Activated CD8-positive, alpha-beta memory T cell treated with anti-CD3 and anti-CD28 coated beads, Interleukin-2, amount 50 U/mL, for 1 hour (primary cell): ENCODE results near the gene STX16.

Experiments used
- DNase-seq: peaks from one replicate; pipeline ENCODE4 v3.0.0-alpha.2; 2020; ENCODE audit errors: extremely low read depth

STX16 gene

DNA sequence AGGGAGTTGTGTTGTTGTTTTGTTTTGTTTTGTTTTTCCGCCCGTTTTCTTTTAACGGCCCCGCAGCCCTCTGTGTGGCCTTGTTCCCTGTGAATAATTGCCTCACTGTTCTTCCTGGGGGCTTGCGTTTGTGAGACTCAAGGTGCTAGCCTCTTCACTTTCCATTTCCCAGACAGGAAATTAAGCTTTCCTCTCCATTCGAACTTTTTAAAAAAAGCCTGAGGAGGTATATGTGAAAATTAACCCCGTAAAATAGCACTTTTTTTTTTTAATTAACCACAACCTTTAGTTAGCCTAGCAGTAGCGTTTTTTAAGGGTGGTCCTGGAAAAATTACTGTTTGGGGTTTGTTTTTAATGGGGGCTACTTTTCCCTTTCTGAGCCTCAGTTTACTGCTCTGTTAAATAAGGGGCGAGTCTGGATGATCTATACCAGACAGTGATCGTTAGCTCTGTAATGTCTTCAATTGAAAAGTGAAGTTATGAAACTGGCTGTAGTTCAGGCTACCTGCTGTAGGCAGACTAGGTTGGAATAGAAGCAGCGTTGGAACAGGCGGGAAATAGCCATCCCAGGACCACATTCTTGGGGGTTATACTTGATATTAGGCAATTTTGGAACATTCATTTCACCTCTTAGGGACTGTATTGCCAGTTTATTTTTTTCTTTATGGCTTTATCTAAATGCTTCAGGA, 1.7 kb downstream of the STX16 start:
- DNase-seq = no peak

DNA sequence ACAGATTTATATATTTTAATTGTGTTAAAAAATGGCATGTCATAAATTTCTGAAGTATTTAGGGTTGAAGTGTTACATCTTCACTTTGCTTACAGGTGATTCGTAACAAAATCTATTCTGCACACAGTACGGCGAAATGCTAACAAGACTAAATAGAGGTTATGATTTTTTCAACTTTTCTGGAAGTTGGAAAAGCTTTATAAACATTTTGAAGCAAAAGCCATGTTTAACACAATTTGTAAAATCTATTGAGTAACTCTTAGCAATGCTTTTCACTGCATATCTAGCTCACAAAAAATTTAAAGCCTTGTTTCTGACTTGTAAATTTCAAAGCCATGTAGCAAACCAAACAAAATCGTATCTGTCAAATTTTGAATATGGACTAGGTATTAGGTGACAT, 3.3 kb downstream of the STX16 start:
- DNase-seq = no peak

DNA sequence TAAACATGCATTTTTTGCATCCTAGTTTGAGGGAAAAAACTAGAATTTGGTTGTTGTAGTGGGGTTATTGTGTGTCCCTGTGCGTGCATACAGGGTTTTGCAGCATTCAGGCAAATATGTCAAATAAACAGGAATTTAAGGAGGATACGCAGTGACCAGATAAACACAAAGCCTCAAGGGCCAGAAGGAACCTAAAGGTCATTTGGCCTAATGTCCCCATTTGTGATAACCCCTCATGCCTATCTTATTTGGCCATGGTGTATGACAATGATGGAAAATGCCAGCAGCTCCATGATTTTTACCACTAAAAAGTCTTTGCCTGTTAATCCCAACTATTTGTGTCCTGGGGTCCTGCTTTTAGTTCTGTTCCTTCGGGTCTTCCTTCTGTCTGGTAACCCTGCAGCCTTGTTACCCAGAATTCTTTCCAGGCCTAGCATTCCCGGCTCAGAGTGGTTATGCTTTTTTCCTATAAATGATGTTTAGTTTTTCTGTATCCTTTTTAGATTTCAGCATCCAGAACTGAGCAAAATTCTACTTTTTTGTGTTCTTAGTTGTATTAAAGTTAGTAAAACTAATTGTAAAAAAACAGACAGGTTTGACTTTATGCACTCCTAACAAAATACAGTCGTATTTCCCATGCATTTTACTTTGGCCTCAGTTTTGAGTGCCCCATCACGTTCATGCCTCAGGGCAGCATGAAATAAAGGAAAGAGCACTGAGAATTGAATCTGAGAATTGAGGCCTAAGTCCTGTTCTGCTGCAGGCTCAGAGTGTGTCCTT, 4.4 kb downstream of the STX16 start:
- no peak for DNase-seq

DNA sequence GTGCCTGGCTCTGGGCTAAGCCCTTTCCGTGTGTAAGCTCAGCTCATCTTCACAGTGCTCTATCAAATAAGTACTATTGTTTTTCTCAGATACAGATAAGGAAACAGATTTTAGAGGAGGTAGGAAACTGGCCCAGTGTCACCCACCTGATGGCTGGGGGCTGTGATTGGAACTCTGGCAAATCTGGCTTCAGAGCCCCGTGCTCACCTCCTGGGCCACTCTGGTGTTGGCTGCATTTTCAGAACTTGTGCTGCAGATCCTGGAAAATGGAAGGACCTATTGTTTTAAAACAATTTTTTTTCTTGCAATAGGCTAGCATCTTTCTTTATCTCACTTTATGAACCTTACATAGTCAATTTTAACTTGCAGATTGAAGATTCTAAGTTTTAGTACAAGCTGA, 5.7 kb downstream of the STX16 start:
- DNase-seq = no peak

DNA sequence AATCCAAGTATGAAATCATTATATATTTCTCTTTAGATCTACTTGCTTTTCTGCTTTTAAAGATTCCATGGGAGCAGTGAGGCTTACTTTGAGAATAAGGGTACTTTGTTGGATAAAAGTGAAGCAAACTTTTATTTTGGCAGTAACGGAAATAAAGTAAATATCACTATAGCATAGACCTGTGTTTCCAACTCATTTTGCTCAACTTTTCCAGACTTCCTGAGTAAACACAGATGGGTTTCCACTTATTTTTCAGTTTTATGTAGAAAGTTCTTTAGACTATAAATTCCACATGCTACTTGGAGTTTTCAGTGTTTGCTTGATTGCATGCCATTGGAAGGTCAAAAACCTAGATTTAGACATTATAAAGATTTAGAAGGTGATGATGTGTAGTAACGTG, 6.2 kb downstream of the STX16 start:
- DNase-seq = no peak

DNA sequence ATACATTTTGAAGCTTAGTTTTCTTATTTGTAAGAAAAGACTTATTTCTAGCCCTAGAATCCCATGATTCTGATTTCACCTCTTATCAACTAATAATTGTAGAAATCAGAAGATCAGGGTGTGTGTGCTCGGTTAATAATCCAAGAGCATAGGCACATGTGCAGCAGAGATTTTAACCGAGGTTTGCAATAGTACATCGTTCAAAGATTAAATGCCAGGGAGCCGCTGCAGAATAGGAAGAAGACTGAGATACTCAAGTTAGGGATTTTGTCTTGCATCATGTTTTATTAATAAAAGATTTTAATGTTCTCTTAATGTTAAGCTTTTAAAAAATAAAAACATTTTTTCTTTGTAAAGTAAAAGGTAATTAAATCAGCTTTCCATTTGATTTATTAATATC, 6.9 kb downstream of the STX16 start:
- no peak for DNase-seq

DNA sequence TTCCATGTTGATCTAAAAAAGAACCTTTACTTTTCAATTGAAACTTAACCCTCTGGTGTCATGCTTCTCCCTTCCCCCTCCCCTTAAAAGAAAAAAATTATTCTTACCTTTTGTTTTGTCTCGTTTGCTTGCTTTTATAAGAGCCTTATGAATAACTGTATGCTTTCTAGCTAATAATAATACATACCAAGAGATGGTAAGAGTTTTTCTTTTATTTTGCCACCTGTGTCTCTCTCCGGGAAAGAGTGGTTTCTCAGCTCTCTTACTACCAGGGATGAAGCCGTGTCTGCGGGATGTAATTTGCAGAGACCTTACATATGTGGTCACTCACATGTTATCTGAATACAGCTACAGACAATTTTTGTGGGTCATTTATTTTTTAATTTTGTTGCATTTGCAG, 7.7 kb downstream of the STX16 start:
- DNase-seq = no peak

DNA sequence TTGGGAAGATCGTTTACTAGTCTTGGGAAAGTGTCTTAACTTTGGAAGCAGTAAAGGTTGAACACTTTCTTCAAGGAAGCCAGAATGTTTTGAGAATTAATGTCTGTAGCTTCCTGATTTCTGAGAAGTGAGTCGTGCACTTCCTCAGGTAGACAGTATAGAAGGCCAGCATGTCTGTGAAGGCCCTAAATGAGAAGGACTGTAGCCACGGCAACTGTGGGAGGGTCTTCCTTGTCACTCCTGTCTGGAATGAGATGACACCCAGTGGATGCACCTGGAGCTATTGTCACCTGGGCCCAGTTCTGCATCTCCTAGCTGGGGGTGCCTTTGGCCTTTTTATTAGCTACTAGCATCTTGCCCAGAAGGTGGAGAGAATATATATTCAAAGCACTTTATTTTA, 8.8 kb downstream of the STX16 start:
- no peak for DNase-seq

DNA sequence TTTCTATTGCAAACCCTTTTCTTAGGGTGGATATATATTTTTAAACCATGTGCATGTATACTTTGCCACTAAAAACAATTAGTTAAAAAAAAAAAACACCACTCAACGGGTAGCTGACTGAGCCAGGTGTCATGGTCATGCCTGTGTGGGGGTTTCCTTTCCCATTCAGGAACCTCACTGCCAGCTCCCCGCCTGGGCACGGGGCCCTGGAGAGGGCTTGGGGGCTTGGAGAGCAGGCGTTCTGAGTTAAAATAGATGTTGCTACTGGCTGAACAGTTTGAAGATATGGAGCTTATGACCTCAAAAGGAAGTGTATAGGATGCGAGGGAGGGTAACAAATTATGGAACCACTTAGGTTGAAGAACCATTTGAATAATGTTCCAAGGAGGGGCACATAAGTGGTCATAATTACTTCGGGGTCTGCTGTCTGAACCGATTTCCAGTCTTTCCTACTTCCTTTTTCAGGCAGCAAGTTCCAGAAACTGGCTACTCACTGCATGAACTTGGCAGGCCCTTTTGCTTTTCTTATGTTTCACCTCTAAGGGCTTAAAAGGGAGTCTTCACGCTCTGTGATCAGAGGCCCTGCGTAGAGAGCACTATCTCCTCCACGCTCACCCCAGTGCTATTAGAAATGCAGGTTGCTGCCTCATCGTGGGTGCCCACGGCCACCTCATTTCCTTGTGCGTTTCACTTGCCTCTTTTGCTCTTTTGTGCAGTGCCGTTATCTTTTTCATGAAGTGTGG, 9.9 kb downstream of the STX16 start:
- DNase-seq = no peak

DNA sequence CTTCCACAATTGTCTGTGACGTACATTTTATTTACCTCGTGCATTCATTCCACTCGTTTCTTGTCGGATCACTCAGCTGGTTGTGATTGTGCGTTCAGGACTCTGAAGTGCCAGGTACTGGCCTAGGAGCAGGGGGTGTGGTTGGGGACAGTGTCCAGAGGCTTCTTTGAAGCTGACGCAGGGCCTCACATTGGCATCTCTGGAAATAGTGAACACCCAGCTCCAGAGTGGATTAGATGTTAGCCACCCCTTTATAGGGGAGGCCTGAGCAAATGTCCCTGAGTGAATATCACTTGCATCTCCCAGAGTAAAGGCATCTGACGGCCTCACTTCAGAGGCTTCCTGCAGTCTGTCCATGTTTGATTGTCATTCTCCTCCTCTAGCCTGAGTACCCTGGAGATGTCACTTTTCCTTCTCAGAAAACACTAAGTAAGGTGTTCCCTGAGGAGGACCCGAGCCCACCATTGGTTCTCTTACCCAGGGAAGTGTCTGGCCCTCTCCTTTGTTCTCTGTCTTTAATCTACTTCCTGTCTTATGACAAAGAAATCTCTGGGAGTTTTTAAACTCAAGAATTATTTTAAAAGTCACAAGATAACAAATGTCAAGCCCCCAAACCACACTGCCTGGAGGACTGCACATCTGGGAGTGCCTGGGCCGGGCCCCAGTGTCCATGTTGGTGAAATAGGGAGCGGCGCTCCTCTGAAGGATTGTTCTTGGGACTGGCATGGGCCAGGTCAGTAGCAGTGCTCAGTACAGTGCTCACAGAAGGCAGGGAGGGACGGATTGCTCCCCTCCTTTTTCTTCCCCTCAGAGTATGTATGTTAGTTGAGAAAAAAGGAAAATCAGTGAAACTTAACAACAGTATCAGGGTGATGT, 10.8 kb downstream of the STX16 start:
- no peak for DNase-seq

DNA sequence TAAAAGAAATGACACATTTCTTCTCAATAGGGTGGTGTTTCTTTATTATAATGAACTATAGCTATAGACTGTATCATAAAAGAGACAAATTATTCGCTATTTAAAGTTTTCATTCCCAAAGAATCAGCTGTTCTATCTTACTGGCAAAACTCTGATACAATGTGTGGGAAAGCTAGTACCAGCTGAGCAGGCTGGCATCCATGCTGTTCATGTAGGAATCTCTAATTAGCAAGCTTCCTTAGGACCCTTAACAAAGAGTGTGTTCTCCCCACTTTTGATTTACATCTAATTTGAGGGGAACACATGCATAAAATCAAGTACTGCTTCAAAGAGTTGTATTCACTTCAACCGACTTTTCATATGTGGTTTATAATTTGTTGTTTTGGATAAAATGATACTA, 13.2 kb downstream of the STX16 start:
- no peak for DNase-seq

DNA sequence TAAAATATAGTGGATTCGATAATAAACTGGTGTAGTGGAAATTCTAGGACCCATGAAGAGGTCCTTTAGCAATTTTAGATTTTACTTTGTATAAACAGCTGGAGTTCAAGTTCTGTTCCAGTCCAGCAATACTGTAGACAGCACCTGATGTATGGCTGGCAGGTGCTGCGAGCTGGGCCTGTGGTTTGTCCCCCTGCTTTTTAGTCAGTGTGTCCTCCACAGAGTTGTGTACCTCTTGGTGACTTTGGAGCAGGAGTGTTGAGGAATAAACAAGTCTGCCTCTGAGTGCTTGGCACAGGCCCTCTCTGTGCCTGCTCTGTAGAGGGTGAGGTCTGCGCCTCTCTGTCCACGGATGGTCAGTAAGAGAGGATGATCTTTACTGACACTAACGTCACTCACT, 13.8 kb downstream of the STX16 start:
- no peak for DNase-seq

DNA sequence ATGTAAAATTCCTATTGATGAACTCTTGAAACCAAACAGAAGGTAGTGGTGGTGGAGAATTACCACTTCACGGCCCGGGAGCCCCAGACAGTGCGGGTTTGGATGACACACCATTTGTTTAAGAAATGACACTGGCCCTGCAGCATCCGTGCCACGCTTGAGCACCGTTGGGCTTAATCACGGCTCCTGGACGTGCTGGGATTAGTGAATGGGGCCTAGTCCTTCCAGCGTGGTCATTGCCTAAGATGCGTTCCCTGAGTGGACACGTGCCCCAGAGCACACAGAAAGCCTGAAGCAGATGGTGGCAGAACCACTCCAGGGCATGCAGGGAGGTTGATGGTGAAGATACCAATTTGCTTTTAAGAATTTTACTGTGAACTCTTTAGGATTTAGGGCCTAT, 14.5 kb downstream of the STX16 start:
- no peak for DNase-seq

DNA sequence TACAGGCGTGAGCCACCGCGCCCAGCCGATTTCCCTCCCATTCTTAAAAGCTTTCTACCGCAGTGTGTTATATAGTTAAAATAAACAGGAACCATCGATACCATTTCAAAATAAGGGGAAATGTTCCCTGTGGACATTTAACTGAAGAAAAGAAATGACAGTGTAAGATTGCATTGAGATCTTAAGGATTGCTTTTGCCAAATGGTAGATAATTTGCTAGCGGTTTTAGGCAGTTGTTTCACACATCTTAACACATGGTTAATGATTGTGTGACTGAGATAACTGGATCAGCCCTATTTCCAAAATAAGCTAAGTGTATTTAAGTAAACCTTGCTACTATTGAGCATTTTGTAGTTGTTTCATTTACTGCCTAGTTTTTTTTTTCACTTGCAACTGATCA, 15.6 kb downstream of the STX16 start:
- no peak for DNase-seq

DNA sequence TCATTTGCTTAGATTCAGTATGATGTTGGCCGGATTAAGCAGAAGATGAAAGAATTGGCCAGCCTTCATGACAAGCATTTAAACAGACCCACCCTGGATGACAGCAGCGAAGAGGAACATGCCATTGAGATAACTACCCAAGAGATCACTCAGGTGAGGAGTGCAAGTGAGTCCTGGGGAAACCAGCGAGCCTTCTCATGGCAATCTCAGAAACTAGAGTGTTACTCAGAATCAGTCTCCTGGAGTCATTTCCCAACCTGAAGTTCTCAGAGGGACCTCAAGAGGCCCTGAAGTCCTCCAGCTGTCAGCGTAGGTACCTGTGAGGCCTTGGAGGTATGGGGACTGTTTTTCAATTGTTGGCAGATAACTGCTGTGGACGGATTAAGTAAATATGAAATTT, 16.9 kb downstream of the STX16 start:
- no peak for DNase-seq

DNA sequence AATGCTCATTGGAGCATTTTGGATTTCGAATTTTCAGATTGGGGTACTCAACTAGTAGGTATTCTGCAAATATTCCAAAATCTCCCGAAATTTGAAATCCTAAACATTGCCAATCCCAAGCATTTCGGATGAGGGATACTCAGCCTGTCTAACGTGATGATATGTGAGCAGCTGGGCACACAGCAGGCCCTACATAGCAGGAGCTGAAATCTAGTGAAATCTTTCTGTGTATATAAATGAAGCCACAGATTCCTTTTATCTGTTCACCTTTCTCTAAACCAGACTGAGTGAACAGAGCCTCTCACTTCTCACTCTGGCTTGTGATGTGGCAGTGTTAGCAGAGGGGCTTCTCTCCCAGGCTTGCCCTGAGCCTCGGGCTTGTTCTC, 17.8 kb downstream of the STX16 start:
- DNase-seq = no peak

DNA sequence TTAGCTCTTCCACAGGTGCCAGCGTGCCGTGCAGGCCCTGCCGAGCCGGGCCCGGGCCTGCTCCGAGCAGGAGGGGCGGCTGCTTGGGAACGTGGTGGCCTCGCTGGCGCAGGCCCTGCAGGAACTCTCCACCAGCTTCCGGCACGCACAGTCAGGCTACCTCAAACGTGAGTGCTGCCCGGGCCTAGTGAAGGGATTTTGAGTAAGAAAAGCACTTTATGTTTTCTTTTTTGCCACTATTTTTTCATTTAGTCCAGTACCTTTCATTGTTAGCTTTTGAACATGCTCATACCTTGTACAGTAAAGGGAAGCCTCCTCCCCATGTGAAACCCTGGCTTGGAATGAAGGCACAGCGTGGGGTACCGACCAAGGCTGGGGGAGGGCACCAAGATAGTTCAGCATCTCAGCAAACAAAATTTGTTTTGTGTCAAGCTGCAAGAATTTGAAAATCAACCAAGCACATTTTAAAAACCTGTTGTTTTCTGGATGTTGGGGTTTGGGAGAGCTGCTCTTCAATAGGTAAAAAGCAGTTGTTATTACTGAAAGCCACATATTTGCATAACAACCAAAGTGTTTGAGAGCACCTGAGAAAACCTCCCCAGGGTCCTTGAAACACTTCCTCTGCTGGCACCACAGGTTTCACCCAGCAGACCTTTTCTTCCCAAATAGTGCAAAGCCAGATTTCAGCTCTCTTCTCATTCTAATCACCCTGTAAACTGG, 18.4 kb downstream of the STX16 start:
- no peak for DNase-seq

DNA sequence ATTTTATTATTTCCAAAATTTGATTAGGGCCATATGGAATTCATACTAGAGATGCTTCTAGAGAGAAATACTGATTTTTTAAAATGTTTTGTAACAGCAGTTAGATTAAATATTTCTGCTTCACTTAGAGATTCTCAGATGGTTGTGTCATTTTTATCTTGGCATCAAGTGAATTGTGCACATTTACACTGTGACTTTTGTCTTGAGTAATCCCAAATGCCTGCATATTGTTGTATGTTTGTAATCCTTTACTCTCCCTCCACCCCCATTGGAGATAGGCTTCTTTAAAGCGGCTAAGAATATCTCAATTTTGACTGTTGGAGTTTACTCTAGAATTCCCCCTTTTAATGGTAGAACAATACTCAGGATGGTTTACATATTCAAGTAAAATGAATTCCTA, 19.0 kb downstream of the STX16 start:
- DNase-seq = no peak

DNA sequence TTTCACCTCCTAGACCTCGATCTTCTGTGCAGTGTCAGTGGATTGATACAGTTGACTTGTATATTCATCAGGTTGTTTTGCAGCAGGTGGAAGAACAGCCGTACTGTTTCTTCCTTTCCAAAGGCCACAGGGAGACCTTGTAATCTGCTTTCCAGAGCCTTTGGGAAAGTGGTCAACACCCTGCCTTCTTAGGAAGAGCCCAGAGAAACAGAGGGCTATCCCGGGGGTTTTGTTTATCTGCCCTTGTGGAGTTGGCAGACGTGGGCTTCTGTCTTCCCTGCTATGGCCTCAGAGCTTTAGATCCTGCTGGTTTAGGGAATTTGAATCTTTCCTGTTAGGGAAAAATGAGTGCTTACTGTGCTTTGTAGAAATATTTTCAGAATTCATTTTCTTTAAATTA, 19.6 kb downstream of the STX16 start:
- no peak for DNase-seq

DNA sequence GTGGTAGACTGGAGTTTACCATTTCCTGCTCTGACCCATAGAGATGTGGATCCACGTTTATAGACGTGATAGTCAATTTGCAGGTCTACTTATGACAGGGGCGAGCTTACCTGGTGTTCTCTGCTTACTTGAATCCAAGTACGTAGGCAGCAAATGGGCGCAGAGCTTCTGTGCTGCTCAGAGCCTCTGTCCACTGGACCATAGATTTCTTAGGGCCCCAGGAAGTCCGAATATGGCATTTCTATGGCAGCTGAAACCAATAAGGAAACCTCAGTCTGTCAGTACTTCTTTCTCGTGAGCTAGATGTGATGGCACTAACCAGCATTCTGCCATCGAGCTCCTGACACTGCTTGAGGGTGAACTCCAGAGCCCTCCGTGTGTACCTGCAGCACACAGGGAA, 22.0 kb downstream of the STX16 start:
- DNase-seq = no peak

DNA sequence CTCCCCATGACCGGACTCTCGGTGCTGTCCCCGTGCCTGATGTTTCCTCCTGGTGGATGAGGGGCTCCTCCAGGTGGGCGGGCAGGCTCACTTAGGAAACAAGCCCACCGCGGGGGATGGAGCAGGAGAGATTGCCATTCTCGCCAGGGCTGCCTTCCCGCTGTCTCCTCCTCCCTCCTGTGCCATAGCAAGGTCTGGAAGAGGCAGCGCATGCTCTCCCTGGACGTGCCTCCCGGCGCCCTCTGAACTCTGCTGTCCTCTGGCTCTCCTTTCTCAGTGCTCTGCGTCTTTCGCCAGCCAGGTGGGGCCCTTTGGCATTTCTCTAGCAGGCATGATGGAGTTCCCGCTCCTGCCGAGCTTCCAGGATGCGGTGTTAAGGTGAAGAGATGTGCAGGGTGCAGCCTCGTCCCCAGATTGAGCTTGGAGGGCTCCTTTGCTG, 24.1 kb downstream of the STX16 start:
- DNase-seq = no peak
